Erythroblast (primary cell): Measurements from ENCODE around the gene BRMS1.

Experiments used
- DNase-seq, 2 experiments: peaks; one replicate each; lab custom pipeline; 2025; lab: John Stamatoyannopoulos, UW
- GATA1 ChIP-seq: IDR thresholded peaks from 2 replicates; pipeline ENCODE4 v1.6.1; 2011; ENCODE audit warnings: low read depth, mild to moderate bottlenecking, control low read depth, low read length, moderate library complexity
- POLR2A ChIP-seq: IDR thresholded peaks from 2 replicates; pipeline ENCODE4 v1.6.1; 2011; ENCODE audit warnings: mild to moderate bottlenecking, low read length

The BRMS1 gene

DNA sequence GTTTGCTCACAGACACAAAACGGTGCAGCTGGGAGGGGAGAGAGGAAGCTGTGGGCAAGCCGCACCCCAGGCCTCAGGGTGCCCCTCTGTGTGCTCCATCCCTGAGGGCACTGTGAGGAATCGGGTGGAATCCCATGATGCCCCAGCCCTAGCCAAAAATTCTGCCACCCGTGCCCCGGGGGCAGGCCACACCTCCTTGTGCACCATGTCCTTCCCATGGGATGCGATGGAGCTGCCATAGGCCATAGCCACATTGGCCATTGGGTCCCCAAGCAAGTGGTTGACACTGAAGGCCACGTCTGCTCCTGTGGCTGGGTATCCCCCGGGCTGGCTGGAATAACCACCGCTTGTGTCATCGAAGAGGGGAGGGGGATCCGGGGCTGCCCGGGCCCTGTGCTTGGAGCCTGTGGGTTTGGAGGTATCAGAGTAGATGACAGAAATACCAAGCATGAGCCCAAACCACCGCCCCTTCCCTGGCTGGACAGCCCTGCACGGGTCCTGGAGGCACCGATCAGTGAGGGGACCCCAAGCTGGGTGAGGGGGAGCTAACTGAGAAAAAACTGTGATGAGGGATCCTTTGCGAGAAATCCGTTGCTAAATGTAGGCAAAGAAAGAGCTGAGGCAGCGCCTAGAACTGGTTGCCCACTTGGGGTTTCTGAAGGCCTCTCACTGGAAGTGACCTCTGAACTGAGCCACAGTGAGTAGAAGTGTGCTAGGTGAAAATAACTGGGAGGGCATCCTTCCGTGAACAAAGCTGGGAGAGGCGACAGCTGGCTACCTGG, 56.8 kb downstream of the BRMS1 start:
- no peak for DNase-seq
- no peak for TF ChIP-seq GATA1
- TF ChIP-seq POLR2A, result no peak
